A549 (cell line): ENCODE results near the gene LBP.

Source experiments
- ESRRA ChIP-seq: fragments of 150-350 bp; IDR thresholded peaks from 2 replicates; pipeline ENCODE4 v1.6.1; 2014; ENCODE audit warnings: mild to moderate bottlenecking, low read length, borderline replicate concordance
- MAFK ChIP-seq: fragments of 450-650 bp; IDR thresholded peaks from 2 replicates; pipeline ENCODE4 v1.6.1; 2014; ENCODE audit not compliant: partially characterized antibody
- TF ChIP-seq, protein P1 (sequence below): fragments of 200-600 bp; sonication (generic); IDR thresholded peaks from 2 replicates; pipeline ENCODE4 v1.6.1; 2016; ENCODE audit warnings: antibody characterized with exemption, mild to moderate bottlenecking, moderate library complexity
- TF ChIP-seq, protein P2 (sequence below): fragments of >200 bp; sonication (Bioruptor Twin); formaldehyde crosslinking; IDR thresholded peaks from 3 replicates; pipeline ENCODE4 v1.5.1; 2016
- TF ChIP-seq, protein P3 (sequence below): fragments of 150-350 bp; IDR thresholded peaks from 2 replicates; pipeline ENCODE4 v1.6.1; 2014; ENCODE audit warnings: low read depth, mild to moderate bottlenecking, low read length

DNA sequence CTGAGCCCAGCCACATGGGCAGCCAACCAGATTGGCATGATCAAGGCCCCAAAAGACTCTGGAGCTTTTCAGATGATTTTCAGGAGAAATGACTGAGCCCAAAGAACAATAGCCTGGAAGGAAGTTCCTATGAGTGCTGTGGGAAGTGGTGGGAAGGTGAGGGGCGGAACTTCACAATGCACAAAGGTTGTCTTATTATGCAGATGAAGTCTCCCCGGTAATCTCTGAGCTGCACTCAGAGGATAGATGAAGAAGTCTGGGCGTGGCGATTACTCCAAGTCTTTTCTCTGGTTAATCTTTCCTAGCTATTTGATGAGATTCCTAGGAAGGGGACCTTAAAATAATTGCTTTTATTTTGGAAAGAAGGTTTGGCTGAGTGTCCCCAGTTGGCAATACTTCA is 36.9 kb downstream of the LBP start:
- TF ChIP-seq MAFK (no peak), ESRRA (no peak)
- TF ChIP-seq, protein P1, sequence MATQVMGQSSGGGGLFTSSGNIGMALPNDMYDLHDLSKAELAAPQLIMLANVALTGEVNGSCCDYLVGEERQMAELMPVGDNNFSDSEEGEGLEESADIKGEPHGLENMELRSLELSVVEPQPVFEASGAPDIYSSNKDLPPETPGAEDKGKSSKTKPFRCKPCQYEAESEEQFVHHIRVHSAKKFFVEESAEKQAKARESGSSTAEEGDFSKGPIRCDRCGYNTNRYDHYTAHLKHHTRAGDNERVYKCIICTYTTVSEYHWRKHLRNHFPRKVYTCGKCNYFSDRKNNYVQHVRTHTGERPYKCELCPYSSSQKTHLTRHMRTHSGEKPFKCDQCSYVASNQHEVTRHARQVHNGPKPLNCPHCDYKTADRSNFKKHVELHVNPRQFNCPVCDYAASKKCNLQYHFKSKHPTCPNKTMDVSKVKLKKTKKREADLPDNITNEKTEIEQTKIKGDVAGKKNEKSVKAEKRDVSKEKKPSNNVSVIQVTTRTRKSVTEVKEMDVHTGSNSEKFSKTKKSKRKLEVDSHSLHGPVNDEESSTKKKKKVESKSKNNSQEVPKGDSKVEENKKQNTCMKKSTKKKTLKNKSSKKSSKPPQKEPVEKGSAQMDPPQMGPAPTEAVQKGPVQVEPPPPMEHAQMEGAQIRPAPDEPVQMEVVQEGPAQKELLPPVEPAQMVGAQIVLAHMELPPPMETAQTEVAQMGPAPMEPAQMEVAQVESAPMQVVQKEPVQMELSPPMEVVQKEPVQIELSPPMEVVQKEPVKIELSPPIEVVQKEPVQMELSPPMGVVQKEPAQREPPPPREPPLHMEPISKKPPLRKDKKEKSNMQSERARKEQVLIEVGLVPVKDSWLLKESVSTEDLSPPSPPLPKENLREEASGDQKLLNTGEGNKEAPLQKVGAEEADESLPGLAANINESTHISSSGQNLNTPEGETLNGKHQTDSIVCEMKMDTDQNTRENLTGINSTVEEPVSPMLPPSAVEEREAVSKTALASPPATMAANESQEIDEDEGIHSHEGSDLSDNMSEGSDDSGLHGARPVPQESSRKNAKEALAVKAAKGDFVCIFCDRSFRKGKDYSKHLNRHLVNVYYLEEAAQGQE = no peak
- TF ChIP-seq, protein P2, sequence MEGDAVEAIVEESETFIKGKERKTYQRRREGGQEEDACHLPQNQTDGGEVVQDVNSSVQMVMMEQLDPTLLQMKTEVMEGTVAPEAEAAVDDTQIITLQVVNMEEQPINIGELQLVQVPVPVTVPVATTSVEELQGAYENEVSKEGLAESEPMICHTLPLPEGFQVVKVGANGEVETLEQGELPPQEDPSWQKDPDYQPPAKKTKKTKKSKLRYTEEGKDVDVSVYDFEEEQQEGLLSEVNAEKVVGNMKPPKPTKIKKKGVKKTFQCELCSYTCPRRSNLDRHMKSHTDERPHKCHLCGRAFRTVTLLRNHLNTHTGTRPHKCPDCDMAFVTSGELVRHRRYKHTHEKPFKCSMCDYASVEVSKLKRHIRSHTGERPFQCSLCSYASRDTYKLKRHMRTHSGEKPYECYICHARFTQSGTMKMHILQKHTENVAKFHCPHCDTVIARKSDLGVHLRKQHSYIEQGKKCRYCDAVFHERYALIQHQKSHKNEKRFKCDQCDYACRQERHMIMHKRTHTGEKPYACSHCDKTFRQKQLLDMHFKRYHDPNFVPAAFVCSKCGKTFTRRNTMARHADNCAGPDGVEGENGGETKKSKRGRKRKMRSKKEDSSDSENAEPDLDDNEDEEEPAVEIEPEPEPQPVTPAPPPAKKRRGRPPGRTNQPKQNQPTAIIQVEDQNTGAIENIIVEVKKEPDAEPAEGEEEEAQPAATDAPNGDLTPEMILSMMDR = no peak
- TF ChIP-seq, protein P3, sequence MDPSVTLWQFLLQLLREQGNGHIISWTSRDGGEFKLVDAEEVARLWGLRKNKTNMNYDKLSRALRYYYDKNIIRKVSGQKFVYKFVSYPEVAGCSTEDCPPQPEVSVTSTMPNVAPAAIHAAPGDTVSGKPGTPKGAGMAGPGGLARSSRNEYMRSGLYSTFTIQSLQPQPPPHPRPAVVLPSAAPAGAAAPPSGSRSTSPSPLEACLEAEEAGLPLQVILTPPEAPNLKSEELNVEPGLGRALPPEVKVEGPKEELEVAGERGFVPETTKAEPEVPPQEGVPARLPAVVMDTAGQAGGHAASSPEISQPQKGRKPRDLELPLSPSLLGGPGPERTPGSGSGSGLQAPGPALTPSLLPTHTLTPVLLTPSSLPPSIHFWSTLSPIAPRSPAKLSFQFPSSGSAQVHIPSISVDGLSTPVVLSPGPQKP = no peak
